AG09309 (cell line): ENCODE measurements around the gene CALHM6.

Experiments used
- DNase-seq: peaks from one replicate; pipeline ENCODE4 v3.0.0-alpha.2; 2010; ENCODE audit warnings: low read depth
- H3K4me3 ChIP-seq: 2 replicates; pipeline ENCODE4 v1.5.1; 2011; ENCODE audit warnings: mild to moderate bottlenecking, low read depth, low read length, moderate library complexity; ENCODE audit not compliant: control insufficient read depth
- CTCF ChIP-seq: IDR thresholded peaks from 2 replicates; pipeline ENCODE4 v1.5.1; 2011; ENCODE audit warnings: mild to moderate bottlenecking, low read depth, low read length, inconsistent platforms; ENCODE audit not compliant: insufficient read depth, control insufficient read depth; ENCODE audit errors: missing control alignments

CALHM6 gene

GRCh38 chr6:116461331-116461931, at the start of gene CALHM6:
Gene CALHM6, plus strand, starts transcription at chr6:116461375. Its CDS starts 555 bp downstream, at chr6:116461930.
- no peak for DNase-seq
- peak within 1 kb of the TSS; percentile 29 for H3K4me3 ChIP-seq
- no peak for TF ChIP-seq CTCF

GRCh38 chr6:116412270-116412669, 48.9 kb upstream of the CALHM6 start:
- TF ChIP-seq CTCF = no peak
- DNase-seq = no peak
- H3K4me3 ChIP-seq = no peak overlapping the region

- no peak for DNase-seq
- no peak overlapping the region for H3K4me3 ChIP-seq
- TF ChIP-seq CTCF = no peak
These were observed 47.8 kb upstream of the CALHM6 start for GRCh38 chr6:116413357-116413756.

- DNase-seq = no peak
- H3K4me3 ChIP-seq = no peak overlapping the region
- TF ChIP-seq CTCF = no peak
These were observed 43.5 kb upstream of the CALHM6 start for GRCh38 chr6:116417661-116418060.

- no peak for TF ChIP-seq CTCF
- no peak overlapping the region for H3K4me3 ChIP-seq
- DNase-seq = no peak
These were observed 41.9 kb upstream of the CALHM6 start for GRCh38 chr6:116419069-116419786.

GRCh38 chr6:116420341-116420740, 40.8 kb upstream of the CALHM6 start:
- no peak overlapping the region for H3K4me3 ChIP-seq
- no peak for DNase-seq
- no peak for TF ChIP-seq CTCF
